Kidney tubule cell (primary cell): ENCODE data around the gene IRGC.
A peak's percentile ranks its signal among the peaks of the same experiment; 100 is the strongest.
"Not testable (repeated sequence)": the region's sequence is repeated elsewhere in the genome, so short reads cannot be mapped to it uniquely, and the experiment has no call there.

ENCODE experiments used
- DNase-seq: peaks from one replicate; pipeline ENCODE4 v3.0.0-alpha.2; 2018; ENCODE audit warnings: low spot score

Gene IRGC

GRCh38 chr19:43754503-43755255 is 38.8 kb downstream of the IRGC start, which contains the start of gene SMG9:
SMG9 (minus strand) TSS chr19:43754962; CDS start chr19:43750741, 4,221 bp downstream.
- DNase-seq, result peak; percentile 97

GRCh38 chr19:43755256-43755801 is 39.5 kb downstream of the IRGC start:
- DNase-seq, result peak; percentile 75

- no peak for DNase-seq
Observed at GRCh38 chr19:43759515-43759914, 43.6 kb downstream of the IRGC start.

GRCh38 chr19:43760941-43761340 is 45.1 kb downstream of the IRGC start:
- no peak for DNase-seq

- DNase-seq, result no peak
Observed at GRCh38 chr19:43762814-43763213, 46.9 kb downstream of the IRGC start.

GRCh38 chr19:43763473-43763939 is 47.6 kb downstream of the IRGC start:
- DNase-seq, result peak; percentile 41

GRCh38 chr19:43764684-43765083 is 48.8 kb downstream of the IRGC start:
- DNase-seq, result not testable (repeated sequence)

- DNase-seq, result peak; percentile 97
Observed at GRCh38 chr19:43765109-43765876, 49.4 kb downstream of the IRGC start.

- DNase-seq, result no peak
Observed at GRCh38 chr19:43766755-43767043, 50.8 kb downstream of the IRGC start.

- no peak for DNase-seq
Observed at GRCh38 chr19:43767316-43767715, 51.4 kb downstream of the IRGC start.

GRCh38 chr19:43767818-43768217 is 51.9 kb downstream of the IRGC start:
- DNase-seq, result no peak

- DNase-seq, result no peak
Observed at GRCh38 chr19:43768273-43769050, 52.6 kb downstream of the IRGC start.

- DNase-seq, result no peak
Observed at GRCh38 chr19:43769256-43769655, 53.4 kb downstream of the IRGC start.
